Ishikawa (cell line): Measurements from ENCODE around the gene SIT1.

Source experiments
- CEBPB ChIP-seq: IDR thresholded peaks from 2 replicates; pipeline ENCODE4 v1.6.1; 2012
- CREB1 ChIP-seq: IDR thresholded peaks from 2 replicates; pipeline ENCODE4 v1.6.1; 2012; ENCODE audit warnings: low read depth
- EGR1 ChIP-seq: IDR thresholded peaks from 2 replicates; pipeline ENCODE4 v1.6.1; 2012
- EP300 ChIP-seq: IDR thresholded peaks from 2 replicates; pipeline ENCODE4 v1.6.1; 2012; ENCODE audit warnings: borderline replicate concordance
- FOXM1 ChIP-seq: IDR thresholded peaks from 2 replicates; pipeline ENCODE4 v1.6.1; 2012; ENCODE audit warnings: low read depth, borderline replicate concordance
- MAX ChIP-seq: IDR thresholded peaks from 2 replicates; pipeline ENCODE4 v1.6.1; 2012
- NFIC ChIP-seq: IDR thresholded peaks from 2 replicates; pipeline ENCODE4 v1.6.1; 2012
- RAD21 ChIP-seq: IDR thresholded peaks from 2 replicates; pipeline ENCODE4 v1.6.1; 2012; ENCODE audit warnings: low read depth
- TAF1 ChIP-seq: IDR thresholded peaks from 2 replicates; pipeline ENCODE4 v1.6.1; 2012; ENCODE audit warnings: low read depth, mild to moderate bottlenecking
- TCF12 ChIP-seq: IDR thresholded peaks from 2 replicates; pipeline ENCODE4 v1.6.1; 2012; ENCODE audit warnings: low read depth
- TEAD4 ChIP-seq: IDR thresholded peaks from 2 replicates; pipeline ENCODE4 v1.6.1; 2012
- USF1 ChIP-seq: IDR thresholded peaks from 2 replicates; pipeline ENCODE4 v1.6.1; 2012
- YY1 ChIP-seq: IDR thresholded peaks from 2 replicates; pipeline ENCODE4 v1.6.1; 2012; ENCODE audit warnings: low read depth
- ZBTB7A ChIP-seq: IDR thresholded peaks from 2 replicates; pipeline ENCODE4 v1.6.1; 2012; ENCODE audit warnings: low read depth
- TF ChIP-seq, protein P1 (sequence below): IDR thresholded peaks from 2 replicates; pipeline ENCODE4 v1.6.1; 2012; ENCODE audit warnings: low read depth, mild to moderate bottlenecking

SIT1 gene

GRCh38 chr9:35605351-35606137, 45.2 kb downstream of the SIT1 start:
- TF ChIP-seq TEAD4: no peak
- no peak for TF ChIP-seq CREB1
- no peak for TF ChIP-seq YY1
- no peak for TF ChIP-seq EP300
- no peak for TF ChIP-seq FOXM1
- no peak for TF ChIP-seq ZBTB7A
- no peak for TF ChIP-seq CEBPB
- no peak; the same call in 1 of the 2 replicates for TF ChIP-seq TAF1

GRCh38 chr9:35604578-35605350, 46.0 kb downstream of the SIT1 start, which contains the start of gene TESK1:
Gene TESK1, plus strand, starts transcription at chr9:35605262. Its CDS starts 358 bp downstream, at chr9:35605620.
- no peak for TF ChIP-seq RAD21
- TF ChIP-seq, protein P1, sequence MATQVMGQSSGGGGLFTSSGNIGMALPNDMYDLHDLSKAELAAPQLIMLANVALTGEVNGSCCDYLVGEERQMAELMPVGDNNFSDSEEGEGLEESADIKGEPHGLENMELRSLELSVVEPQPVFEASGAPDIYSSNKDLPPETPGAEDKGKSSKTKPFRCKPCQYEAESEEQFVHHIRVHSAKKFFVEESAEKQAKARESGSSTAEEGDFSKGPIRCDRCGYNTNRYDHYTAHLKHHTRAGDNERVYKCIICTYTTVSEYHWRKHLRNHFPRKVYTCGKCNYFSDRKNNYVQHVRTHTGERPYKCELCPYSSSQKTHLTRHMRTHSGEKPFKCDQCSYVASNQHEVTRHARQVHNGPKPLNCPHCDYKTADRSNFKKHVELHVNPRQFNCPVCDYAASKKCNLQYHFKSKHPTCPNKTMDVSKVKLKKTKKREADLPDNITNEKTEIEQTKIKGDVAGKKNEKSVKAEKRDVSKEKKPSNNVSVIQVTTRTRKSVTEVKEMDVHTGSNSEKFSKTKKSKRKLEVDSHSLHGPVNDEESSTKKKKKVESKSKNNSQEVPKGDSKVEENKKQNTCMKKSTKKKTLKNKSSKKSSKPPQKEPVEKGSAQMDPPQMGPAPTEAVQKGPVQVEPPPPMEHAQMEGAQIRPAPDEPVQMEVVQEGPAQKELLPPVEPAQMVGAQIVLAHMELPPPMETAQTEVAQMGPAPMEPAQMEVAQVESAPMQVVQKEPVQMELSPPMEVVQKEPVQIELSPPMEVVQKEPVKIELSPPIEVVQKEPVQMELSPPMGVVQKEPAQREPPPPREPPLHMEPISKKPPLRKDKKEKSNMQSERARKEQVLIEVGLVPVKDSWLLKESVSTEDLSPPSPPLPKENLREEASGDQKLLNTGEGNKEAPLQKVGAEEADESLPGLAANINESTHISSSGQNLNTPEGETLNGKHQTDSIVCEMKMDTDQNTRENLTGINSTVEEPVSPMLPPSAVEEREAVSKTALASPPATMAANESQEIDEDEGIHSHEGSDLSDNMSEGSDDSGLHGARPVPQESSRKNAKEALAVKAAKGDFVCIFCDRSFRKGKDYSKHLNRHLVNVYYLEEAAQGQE: no peak
- TF ChIP-seq TEAD4: no peak
- no peak for TF ChIP-seq YY1
- no peak for TF ChIP-seq CREB1
- TF ChIP-seq NFIC: no peak
- TF ChIP-seq FOXM1: no peak
- TF ChIP-seq MAX: 0 out of 2 replicates have a peak, but pooled peaks have one; percentile 40
- no peak; the same call in 1 of the 2 replicates for TF ChIP-seq EGR1
- peak; percentile 34; the same call in 1 of the 2 replicates for TF ChIP-seq TAF1
- no peak for TF ChIP-seq CEBPB
- TF ChIP-seq TCF12: peak; percentile 28; the same call in 1 of the 2 replicates
- TF ChIP-seq EP300: no peak
- TF ChIP-seq USF1: no peak
- peak; percentile 74; the same call in 1 of the 2 replicates for TF ChIP-seq ZBTB7A

GRCh38 chr9:35603986-35604577, 46.6 kb downstream of the SIT1 start:
- TF ChIP-seq CREB1 (no peak), TCF12 (peak; percentile 74), MAX (peak; percentile 98), CEBPB (no peak), TAF1 (no peak; the same call in 1 of the 2 replicates), YY1 (no peak), NFIC (no peak), ZBTB7A (peak; percentile 99), TEAD4 (0 out of 2 replicates have a peak, but pooled peaks have one; percentile 28), FOXM1 (peak; percentile 38; the same call in 1 of the 2 replicates), EP300 (0 out of 2 replicates have a peak, but pooled peaks have one; percentile 23), EGR1 (peak; percentile 87), RAD21 (peak; percentile 66), USF1 (peak; percentile 49; the same call in 1 of the 2 replicates)
- TF ChIP-seq, protein P1: no peak

GRCh38 chr9:35603506-35603985, 47.2 kb downstream of the SIT1 start:
- TF ChIP-seq YY1 (no peak), EGR1 (no peak), NFIC (no peak), TCF12 (no peak)
- TF ChIP-seq, protein P1: no peak
